Mammary epithelial cell (primary cell): ENCODE results near the gene FUBP3.

Experiments used
- CTCF ChIP-seq, 2 donors: IDR thresholded peaks in 1 of 2; conservative IDR thresholded peaks in 1 of 2; 2 replicates each; pipeline ENCODE4 v1.5.1; 2011 to 2012; ENCODE audit warnings: inconsistent platforms in 2 of 2, low read length in 2 of 2, mild to moderate bottlenecking in 2 of 2, control low read depth in 1 of 2, low read depth in 1 of 2; ENCODE audit not compliant: insufficient read depth in 1 of 2; ENCODE audit errors: extremely low read depth in 1 of 2
- EZH2 ChIP-seq: IDR thresholded peaks from 2 replicates; pipeline ENCODE4 v1.6.1; 2012; ENCODE audit warnings: low read length, inconsistent platforms, borderline replicate concordance

- TF ChIP-seq CTCF (conservative IDR thresholded peaks at IDR 0.05 in 1 of 2, IDR thresholded peaks at IDR 0.05 in 1 of 2; ENCODE audit: extremely low read depth in 1 of 2, insufficient read depth in 1 of 2, low read depth in 1 of 2, low read length in 2 of 2) (no peak), EZH2 (no peak)
Measured at GRCh38 chr9:130555968-130556367, 23.4 kb upstream of the FUBP3 start.
